Mammary epithelial cell (primary cell): ENCODE results near the gene GPBP1.

Experiments used
- CTCF ChIP-seq, 2 donors: IDR thresholded peaks in 1 of 2; conservative IDR thresholded peaks in 1 of 2; 2 replicates each; pipeline ENCODE4 v1.5.1; 2011 to 2012; ENCODE audit warnings: inconsistent platforms in 2 of 2, low read length in 2 of 2, mild to moderate bottlenecking in 2 of 2, control low read depth in 1 of 2, low read depth in 1 of 2; ENCODE audit not compliant: insufficient read depth in 1 of 2; ENCODE audit errors: extremely low read depth in 1 of 2
- EZH2 ChIP-seq: IDR thresholded peaks from 2 replicates; pipeline ENCODE4 v1.6.1; 2012; ENCODE audit warnings: low read length, inconsistent platforms, borderline replicate concordance

- no peak for TF ChIP-seq CTCF (conservative IDR thresholded peaks at IDR 0.05 in 1 of 2, IDR thresholded peaks at IDR 0.05 in 1 of 2; ENCODE audit: extremely low read depth in 1 of 2, insufficient read depth in 1 of 2, low read depth in 1 of 2, low read length in 2 of 2)
- no peak for TF ChIP-seq EZH2
Measured at GRCh38 chr5:57280853-57281252, 107.0 kb downstream of the GPBP1 start.
